ENCODE results near the gene LIPJ.

LIPJ gene

GRCh38 chr10:88652616-88653015 is 66.1 kb downstream of the LIPJ start:
- CTCF ChIA-PET = no interaction called here
- no peak for TF ChIP-seq CTCF (IDR thresholded peaks at IDR 0.05; ENCODE audit: control extremely low read depth, extremely low read depth, low read depth, missing control alignments)
- DNase-seq (ENCODE audit: extremely low spot score) = no peak
- POLR2A ChIA-PET = no interaction called here
